Sigmoid colon (tissue), 7 donors: ENCODE data around the gene CASKIN1. TPM values are rescaled to one million over a fixed set of nuclear protein-coding genes. Genes with fewer than 3 reads are reported as not detected.

ENCODE experiments used
- DNase-seq: peaks from one replicate; pipeline ENCODE4 v3.0.0-alpha.2; 2019
- H3K27ac ChIP-seq, 4 donors: fragments of 200-600 bp; sonication (generic); one replicate each; pipeline ENCODE4 v1.5.1; 2016 to 2019; ENCODE audit warnings: mild to moderate bottlenecking in 1 of 4
- H3K27me3 ChIP-seq, 3 donors: fragments of 200-600 bp; sonication (generic); one replicate each; pipeline ENCODE4 v1.5.1; 2019; ENCODE audit warnings: mild to moderate bottlenecking in 1 of 3
- H3K36me3 ChIP-seq, 4 donors: fragments of 200-600 bp; sonication (generic); one replicate each; pipeline ENCODE4 v1.5.1; 2016 to 2019
- H3K4me1 ChIP-seq, 4 donors: fragments of 200-600 bp; sonication (generic); one replicate each; pipeline ENCODE4 v1.5.1; 2017 to 2019
- H3K4me3 ChIP-seq, 4 donors: fragments of 200-600 bp; sonication (generic); one replicate each; pipeline ENCODE4 v1.5.1; 2017 to 2019; ENCODE audit warnings: mild to moderate bottlenecking in 2 of 4, moderate library complexity in 1 of 4
- H3K9me3 ChIP-seq, 4 donors: fragments of 200-600 bp in 3 of 4; sonication (generic) in 3 of 4; one replicate each; pipeline versions ENCODE4 v1.5.1 to v1.6.1; 2013 to 2019
- CTCF ChIP-seq, 4 experiments: fragments of 450-650 bp in 3 of 4; fragments of 200-600 bp in 1 of 4; IDR thresholded peaks; one replicate each; pipeline ENCODE4 v1.5.1; 2016 to 2019; ENCODE audit warnings: antibody characterized with exemption in 4 of 4, mild to moderate bottlenecking in 3 of 4, moderate library complexity in 2 of 4
- EP300 ChIP-seq, 4 donors: sonication (generic); formaldehyde crosslinking; IDR thresholded peaks; one replicate each; pipeline ENCODE4 v1.6.1; 2017; ENCODE audit warnings: antibody characterized with exemption in 4 of 4
- POLR2A ChIP-seq, 2 donors: fragments of 450-650 bp; IDR thresholded peaks; one replicate each; pipeline ENCODE4 v1.6.1; 2016; ENCODE audit warnings: antibody characterized with exemption in 2 of 2, mild to moderate bottlenecking in 2 of 2, moderate library complexity in 2 of 2
- POLR2AphosphoS5 ChIP-seq, 4 donors: sonication (generic); formaldehyde crosslinking; IDR thresholded peaks; one replicate each; pipeline ENCODE4 v1.6.1; 2017; ENCODE audit warnings: antibody characterized with exemption in 4 of 4
- WGBS, 2 donors: extraction: QIAGEN DNeasy Blood & Tissue Kit; methylation state at CpG; one replicate each; pipeline ENCODE4 v1.1.7; 2013; 5-methylcytosine and 5-hydroxymethylcytosine counted together
- intact Hi-C: fragments of 100-400 bp; cut with DNase I; formaldehyde crosslinking; loops from one replicate; pipeline ENCODE4 v1.15.1; 2023
- polyA plus RNA-seq, 3 donors: library from polyadenylated mRNA; stranded (reverse); fragments of 200-250 nt; gene quantifications; one replicate each; pipeline ENCODE4 v1.2.3, GENCODE V29; 2013
- total RNA-seq, 4 donors: library from RNA; depleted of rRNA; stranded (reverse); fragments of >200 nt; gene quantifications; one replicate each; pipeline ENCODE4 v1.1.0, GENCODE V29; 2016
- donor health status: healthy with polysubstance abuse.
- donor health status: Bipolar disorder and iron deficiency.
- donor health status: healthy.

Gene CASKIN1, protein sequence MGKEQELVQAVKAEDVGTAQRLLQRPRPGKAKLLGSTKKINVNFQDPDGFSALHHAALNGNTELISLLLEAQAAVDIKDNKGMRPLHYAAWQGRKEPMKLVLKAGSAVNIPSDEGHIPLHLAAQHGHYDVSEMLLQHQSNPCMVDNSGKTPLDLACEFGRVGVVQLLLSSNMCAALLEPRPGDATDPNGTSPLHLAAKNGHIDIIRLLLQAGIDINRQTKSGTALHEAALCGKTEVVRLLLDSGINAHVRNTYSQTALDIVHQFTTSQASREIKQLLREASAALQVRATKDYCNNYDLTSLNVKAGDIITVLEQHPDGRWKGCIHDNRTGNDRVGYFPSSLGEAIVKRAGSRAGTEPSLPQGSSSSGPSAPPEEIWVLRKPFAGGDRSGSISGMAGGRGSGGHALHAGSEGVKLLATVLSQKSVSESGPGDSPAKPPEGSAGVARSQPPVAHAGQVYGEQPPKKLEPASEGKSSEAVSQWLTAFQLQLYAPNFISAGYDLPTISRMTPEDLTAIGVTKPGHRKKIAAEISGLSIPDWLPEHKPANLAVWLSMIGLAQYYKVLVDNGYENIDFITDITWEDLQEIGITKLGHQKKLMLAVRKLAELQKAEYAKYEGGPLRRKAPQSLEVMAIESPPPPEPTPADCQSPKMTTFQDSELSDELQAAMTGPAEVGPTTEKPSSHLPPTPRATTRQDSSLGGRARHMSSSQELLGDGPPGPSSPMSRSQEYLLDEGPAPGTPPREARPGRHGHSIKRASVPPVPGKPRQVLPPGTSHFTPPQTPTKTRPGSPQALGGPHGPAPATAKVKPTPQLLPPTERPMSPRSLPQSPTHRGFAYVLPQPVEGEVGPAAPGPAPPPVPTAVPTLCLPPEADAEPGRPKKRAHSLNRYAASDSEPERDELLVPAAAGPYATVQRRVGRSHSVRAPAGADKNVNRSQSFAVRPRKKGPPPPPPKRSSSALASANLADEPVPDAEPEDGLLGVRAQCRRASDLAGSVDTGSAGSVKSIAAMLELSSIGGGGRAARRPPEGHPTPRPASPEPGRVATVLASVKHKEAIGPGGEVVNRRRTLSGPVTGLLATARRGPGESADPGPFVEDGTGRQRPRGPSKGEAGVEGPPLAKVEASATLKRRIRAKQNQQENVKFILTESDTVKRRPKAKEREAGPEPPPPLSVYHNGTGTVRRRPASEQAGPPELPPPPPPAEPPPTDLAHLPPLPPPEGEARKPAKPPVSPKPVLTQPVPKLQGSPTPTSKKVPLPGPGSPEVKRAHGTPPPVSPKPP (N-terminal part only)
- total RNA-seq (under 1 TPM in 3 of 4 donors, not detected in 1; 0.27 to 0.55 (median 0.36) TPM), polyA plus RNA-seq (under 1 TPM; under 0.01 to 0.44 (median 0.23) TPM)

DNA sequence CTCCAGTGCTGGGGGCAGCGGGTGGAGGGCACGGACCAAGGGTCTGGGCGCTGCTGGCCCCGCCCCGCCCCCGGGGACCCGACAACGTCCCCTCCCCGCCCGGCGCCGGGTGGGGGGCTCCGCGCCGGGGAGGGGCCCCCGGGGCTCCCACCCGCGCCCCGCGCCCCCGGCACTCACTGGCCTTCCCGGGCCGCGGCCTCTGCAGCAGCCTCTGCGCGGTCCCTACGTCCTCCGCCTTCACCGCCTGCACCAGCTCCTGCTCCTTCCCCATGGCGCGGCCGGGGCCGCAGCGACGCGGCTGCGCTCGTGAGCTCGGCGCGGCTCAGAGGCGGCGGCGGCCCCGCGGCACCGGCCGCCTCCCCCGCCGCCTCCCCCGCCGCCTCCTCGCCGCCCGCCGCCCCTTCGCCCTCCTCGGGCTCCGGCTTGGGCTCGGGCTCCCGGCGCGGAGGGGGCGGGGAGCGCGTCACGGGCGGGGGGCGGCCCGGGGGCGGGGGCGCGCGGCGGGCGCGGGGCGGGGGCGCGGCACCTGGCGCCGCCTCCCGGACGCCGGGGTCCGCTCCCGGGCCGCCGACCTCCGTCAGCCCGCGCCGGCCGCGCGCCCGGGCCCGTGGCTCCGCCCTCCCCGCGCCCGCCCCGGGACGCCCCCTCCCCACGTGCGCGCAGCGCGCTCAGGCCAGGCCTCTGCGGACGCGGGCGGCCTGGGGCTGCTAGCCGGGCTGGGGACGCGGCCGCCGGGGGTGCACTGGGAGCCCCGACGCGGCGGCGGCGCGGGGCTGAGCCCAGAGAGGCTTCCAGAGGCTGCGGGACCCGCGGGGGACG, at the start of gene CASKIN1:
CASKIN1 (minus strand) TSS at position 444 of the 819 bp plus-strand sequence; CDS start at position 271, 173 bp downstream.
- WGBS, 2 donors, result 1% methylated on average over 129 of the region's 129 CpGs
- DNase-seq, result no peak
- Histone ChIP-seq H3K9me3 (no peaks in the 10 kb centered on the region), H3K27ac (no peak within 1 kb of the TSS), H3K27me3 (peaks cover 27 to 55% (median 41%) of the 10 kb centered on the region in 3 donors), H3K36me3 (no peaks in the 10 kb centered on the region), H3K4me1 (peaks cover 0 to 21% (median 18%) of the 10 kb centered on the region in 4 donors), H3K4me3 (peak within 1 kb of the TSS in 3 of 4 donors; percentile 30 to 50 (median 47))
- TF ChIP-seq POLR2AphosphoS5 (IDR thresholded peaks at IDR 0.05) (no peak), POLR2A (IDR thresholded peaks at IDR 0.05) (no peak), EP300 (IDR thresholded peaks at IDR 0.05) (no peak), CTCF (IDR thresholded peaks at IDR 0.05) (no peak)
- intact Hi-C loops, result no loop called here

DNA sequence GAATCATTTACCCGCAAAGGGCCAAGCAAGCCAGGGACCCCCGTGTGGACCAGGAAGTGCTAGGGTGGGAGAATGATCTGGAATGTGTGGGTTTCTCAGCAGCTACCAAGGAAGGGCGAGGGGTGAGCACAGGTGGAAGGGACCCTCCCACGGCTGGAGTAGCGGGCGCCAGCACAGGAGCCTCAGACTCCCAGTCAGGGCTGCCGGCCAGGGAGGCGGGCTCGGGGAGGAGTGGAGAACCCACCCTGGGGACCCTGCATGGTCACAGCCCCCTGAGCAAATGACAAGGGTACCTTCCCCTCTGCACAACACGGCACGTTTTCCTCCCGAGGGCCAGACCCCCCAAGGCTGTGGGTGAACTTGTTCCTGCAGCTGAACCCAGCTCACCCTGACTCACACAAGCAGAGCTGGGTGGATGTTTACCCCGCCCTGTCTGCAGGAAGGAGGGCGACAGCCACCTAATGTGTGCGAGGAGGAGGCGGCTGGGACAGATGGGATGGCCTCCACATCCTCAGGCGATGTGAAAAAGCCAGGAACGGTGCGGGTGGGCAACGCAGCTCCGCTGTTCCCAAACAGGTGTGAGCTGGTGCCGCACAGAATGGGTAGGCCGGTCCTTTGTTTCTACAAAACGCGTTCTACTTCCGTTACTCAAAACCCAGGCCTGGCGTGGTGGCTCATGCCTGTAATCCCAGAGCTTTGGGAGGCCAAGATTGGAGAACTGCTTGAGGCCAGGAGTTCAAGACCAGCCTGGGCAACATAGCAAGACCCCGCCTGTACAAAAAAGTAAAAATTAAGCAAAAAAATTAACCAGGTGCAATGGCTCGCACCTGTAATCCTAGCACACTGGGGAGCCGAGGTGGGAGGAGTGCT, 48.8 kb upstream of the CASKIN1 start:
- Histone ChIP-seq H3K27ac (no peak overlapping the region), H3K4me1 (peaks cover 0 to 13% (median 8%) of the 10 kb centered on the region in 4 donors), H3K4me3 (no peak overlapping the region), H3K27me3 (no peaks in the 10 kb centered on the region), H3K9me3 (no peaks in the 10 kb centered on the region), H3K36me3 (peaks cover 41 to 59% (median 50%) of the 10 kb centered on the region in 4 donors)
- intact Hi-C loops, result no loop called here
- WGBS, 2 donors, result 95 to 96% methylated on average over 30 of the region's 30 CpGs
- no peak for TF ChIP-seq EP300 (IDR thresholded peaks at IDR 0.05)
- no peak for TF ChIP-seq POLR2AphosphoS5 (IDR thresholded peaks at IDR 0.05)
- DNase-seq, result no peak

- no peak overlapping the region for H3K4me3 ChIP-seq
- H3K4me1 ChIP-seq, result peaks cover 0 to 8% (median 2%) of the 10 kb centered on the region in 4 donors
- no peak overlapping the region for H3K27ac ChIP-seq
- peaks cover 41 to 65% (median 50%) of the 10 kb centered on the region in 4 donors for H3K36me3 ChIP-seq
- no peaks in the 10 kb centered on the region for H3K9me3 ChIP-seq
- H3K27me3 ChIP-seq, result no peaks in the 10 kb centered on the region
- DNase-seq, result no peak
- 83 to 87% methylated on average over 17 of the region's 17 CpGs for WGBS, 2 donors
- intact Hi-C loops, result no loop called here
- no peak for TF ChIP-seq CTCF (IDR thresholded peaks at IDR 0.05)
- no peak for TF ChIP-seq EP300 (IDR thresholded peaks at IDR 0.05)
- no peak for TF ChIP-seq POLR2AphosphoS5 (IDR thresholded peaks at IDR 0.05)
- no peak for TF ChIP-seq POLR2A (IDR thresholded peaks at IDR 0.05)
Observed at GRCh38 chr16:2244301-2244700, 47.9 kb upstream of the CASKIN1 start.

GRCh38 chr16:2243781-2244180, 47.4 kb upstream of the CASKIN1 start:
- Histone ChIP-seq H3K36me3 (peaks cover 41 to 65% (median 50%) of the 10 kb centered on the region in 4 donors), H3K27ac (no peak overlapping the region), H3K9me3 (no peaks in the 10 kb centered on the region), H3K4me1 (peaks cover 0 to 2% (median 0%) of the 10 kb centered on the region in 4 donors), H3K27me3 (no peaks in the 10 kb centered on the region), H3K4me3 (no peak overlapping the region)
- DNase-seq, result no peak
- TF ChIP-seq CTCF (IDR thresholded peaks at IDR 0.05), result no peak
- no peak for TF ChIP-seq POLR2AphosphoS5 (IDR thresholded peaks at IDR 0.05)
- no peak for TF ChIP-seq EP300 (IDR thresholded peaks at IDR 0.05)
- no peak for TF ChIP-seq POLR2A (IDR thresholded peaks at IDR 0.05)
- 96% methylated on average over 11 of the region's 11 CpGs for WGBS, 2 donors
- intact Hi-C loops, result no loop called here
